Central memory CD8-positive, alpha-beta T cell (primary cell): Measurements from ENCODE around the gene LTA.

Source experiments
- ATAC-seq: fragments of 150-1000 bp; cut with Tn5 transposase; replicated peaks from 2 replicates; pipeline ENCODE4 v1.10.0; 2022; ENCODE audit warnings: mild to moderate bottlenecking, moderate FRiP score, moderate number of reproducible peaks; ENCODE audit not compliant: poor library complexity, severe bottlenecking; ENCODE audit errors: extremely low read depth
- DNase-seq, 2 donors: peaks; one replicate each; pipeline ENCODE4 v3.0.0; 2021; ENCODE audit warnings: low spot score in 2 of 2
- H3K27ac Mint-ChIP-seq: one replicate; pipeline ENCODE4 v1.8.0; 2022; ENCODE audit warnings: low read depth, mild to moderate bottlenecking, moderate library complexity, mixed read lengths
- H3K27me3 Mint-ChIP-seq: one replicate; pipeline ENCODE4 v1.8.0; 2022; ENCODE audit warnings: mixed read lengths
- H3K36me3 Mint-ChIP-seq: one replicate; pipeline ENCODE4 v1.8.0; 2022; ENCODE audit warnings: mild to moderate bottlenecking, moderate library complexity, mixed read lengths; ENCODE audit not compliant: insufficient read depth
- H3K4me1 Mint-ChIP-seq: one replicate; pipeline ENCODE4 v1.8.0; 2022; ENCODE audit warnings: mixed read lengths
- H3K4me3 Mint-ChIP-seq: one replicate; pipeline ENCODE4 v1.8.0; 2022; ENCODE audit warnings: mild to moderate bottlenecking, moderate library complexity, mixed read lengths
- H3K9me3 Mint-ChIP-seq: one replicate; pipeline ENCODE4 v1.8.0; 2022; ENCODE audit warnings: mixed read lengths

LTA gene

DNA sequence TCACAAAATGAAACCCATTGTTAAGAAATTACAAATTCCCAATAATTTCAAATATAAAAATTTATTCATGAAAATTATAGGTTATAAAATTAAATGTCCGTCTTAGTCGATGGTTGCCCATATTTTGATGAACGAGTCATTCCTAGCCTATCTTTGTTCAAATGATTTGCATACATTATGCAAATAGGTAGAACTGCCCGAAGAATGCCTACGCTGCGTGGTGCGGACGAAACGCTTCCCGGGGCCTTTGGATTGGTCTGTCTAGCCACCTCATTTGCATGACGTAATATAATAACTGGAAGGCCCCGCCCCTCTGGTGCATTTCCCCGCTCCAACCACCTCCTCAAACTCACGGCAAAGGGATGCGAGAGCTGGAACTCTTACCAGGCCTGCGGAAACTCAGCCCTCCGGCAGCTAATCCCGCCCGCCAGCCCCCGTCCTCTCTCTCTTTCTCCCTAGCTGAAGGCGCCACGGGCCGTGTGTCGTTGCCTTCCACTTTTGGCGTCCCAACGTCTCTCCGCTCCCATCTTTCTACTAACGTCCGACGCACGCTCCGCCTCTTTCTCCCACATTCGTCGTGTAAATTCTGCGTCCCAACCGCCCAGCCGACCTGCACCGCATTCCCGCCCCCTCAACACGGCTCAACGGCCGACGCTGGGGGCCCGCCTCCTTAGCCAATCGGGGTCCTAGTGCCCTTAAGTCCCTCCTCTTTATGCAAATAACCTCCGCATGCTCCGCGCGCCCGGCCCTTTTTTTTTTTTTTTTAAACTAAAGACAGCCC, 47.9 kb downstream of the LTA start:
- H3K4me1 Mint-ChIP-seq = peaks cover 31% of the 10 kb centered on the region
- H3K27me3 Mint-ChIP-seq = no peaks in the 10 kb centered on the region
- H3K36me3 Mint-ChIP-seq = peaks cover 39% of the 10 kb centered on the region
- peak overlapping the region; percentile 94 for H3K27ac Mint-ChIP-seq
- ATAC-seq (peak; percentile 81), DNase-seq (peak; percentile 90 to 95)
- peak overlapping the region; percentile 80 for H3K4me3 Mint-ChIP-seq
- no peaks in the 10 kb centered on the region for H3K9me3 Mint-ChIP-seq

- Mint-ChIP-seq H3K9me3 (no peaks in the 10 kb centered on the region), H3K27ac (peak within 1 kb of the TSS; percentile 94), H3K27me3 (no peaks in the 10 kb centered on the region), H3K36me3 (peaks cover 46% of the 10 kb centered on the region), H3K4me3 (peak within 1 kb of the TSS; percentile 80), H3K4me1 (peaks cover 23% of the 10 kb centered on the region)
- ATAC-seq (peak; percentile 18), DNase-seq (no peak)
Observed at GRCh38 chr6:31620586-31621319, 48.7 kb downstream of the LTA start, which contains the start of gene PRRC2A. Gene PRRC2A (plus strand): TSS chr6:31620715. CDS start chr6:31622790, 2,075 bp downstream.

DNA sequence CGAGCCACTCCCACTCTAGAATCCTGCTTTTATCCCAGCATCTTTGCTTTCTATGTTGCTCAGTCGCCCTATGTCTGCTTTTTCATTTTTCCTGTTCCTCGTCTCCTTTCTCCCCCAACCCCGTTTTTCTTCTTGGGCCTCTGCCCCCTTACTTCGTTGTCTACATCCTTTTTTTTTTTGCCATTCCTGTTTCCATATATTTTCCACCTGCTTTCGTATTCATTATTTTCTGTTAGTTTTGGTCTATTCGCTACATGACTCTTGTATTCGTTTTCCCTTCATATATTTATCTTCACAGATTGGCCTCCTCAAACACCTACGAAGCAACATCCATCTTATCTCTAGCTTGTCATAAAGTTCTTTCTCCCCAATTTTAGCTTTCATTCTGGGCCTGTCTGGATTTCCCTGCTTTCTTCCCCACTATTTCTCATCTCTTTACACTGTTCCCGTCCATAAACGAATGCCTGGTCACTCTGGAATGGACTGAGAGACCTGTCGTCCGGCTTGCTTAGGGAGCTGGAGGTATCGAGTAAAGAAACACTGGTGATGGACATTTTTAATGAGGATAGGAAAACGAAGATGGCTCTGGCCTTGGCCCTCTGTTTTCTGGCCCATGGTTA, 49.3 kb downstream of the LTA start:
- H3K4me3 Mint-ChIP-seq = peak overlapping the region; percentile 80
- DNase-seq (no peak), ATAC-seq (no peak)
- H3K27ac Mint-ChIP-seq = peak overlapping the region; percentile 94
- H3K9me3 Mint-ChIP-seq = no peaks in the 10 kb centered on the region
- H3K27me3 Mint-ChIP-seq = no peaks in the 10 kb centered on the region
- H3K4me1 Mint-ChIP-seq = peaks cover 19% of the 10 kb centered on the region
- H3K36me3 Mint-ChIP-seq = peaks cover 52% of the 10 kb centered on the region

- DNase-seq (no peak), ATAC-seq (no peak)
- H3K27ac Mint-ChIP-seq = peak overlapping the region; percentile 94
- H3K4me1 Mint-ChIP-seq = peaks cover 21% of the 10 kb centered on the region
- H3K9me3 Mint-ChIP-seq = no peaks in the 10 kb centered on the region
- H3K36me3 Mint-ChIP-seq = peaks cover 56% of the 10 kb centered on the region
- peak overlapping the region; percentile 80 for H3K4me3 Mint-ChIP-seq
- H3K27me3 Mint-ChIP-seq = no peaks in the 10 kb centered on the region
Observed at GRCh38 chr6:31621991-31622390, 49.9 kb downstream of the LTA start.

DNA sequence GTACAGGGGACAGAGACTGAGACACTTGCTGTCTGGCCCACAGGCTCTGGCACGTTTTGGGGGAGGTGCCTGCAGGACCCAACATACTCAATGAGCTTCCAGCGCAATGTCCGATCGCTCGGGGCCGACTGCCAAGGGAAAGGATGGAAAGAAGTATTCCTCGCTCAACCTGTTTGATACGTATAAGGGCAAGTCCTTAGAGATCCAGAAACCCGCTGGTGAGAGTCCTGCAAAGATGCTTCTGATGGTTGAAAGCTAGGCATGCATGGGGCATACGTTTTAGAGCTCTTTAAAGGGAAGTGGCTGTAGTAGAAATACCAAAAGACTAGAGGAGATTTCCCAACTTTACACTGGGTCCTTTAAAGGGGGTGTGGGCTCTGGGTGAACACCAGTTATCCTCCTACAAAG, 50.6 kb downstream of the LTA start:
- Mint-ChIP-seq H3K27ac (peak overlapping the region; percentile 94), H3K4me1 (peaks cover 25% of the 10 kb centered on the region), H3K27me3 (no peaks in the 10 kb centered on the region), H3K36me3 (peaks cover 63% of the 10 kb centered on the region), H3K4me3 (no peak overlapping the region), H3K9me3 (no peaks in the 10 kb centered on the region)
- DNase-seq = no peak
- no peak for ATAC-seq
